Hematopoietic multipotent progenitor cell treated with erythropoietin and hydrocortisone succinate and interleukin-3 and kit ligand, for 4 days (in vitro differentiated cells): ENCODE results near the gene FBN1.

Experiments used
- DNase-seq: peaks from one replicate; pipeline ENCODE4 v3.0.0-alpha.2; 2015

Gene FBN1

GRCh38 chr15:48650931-48651330, 5.4 kb upstream of the FBN1 start:
- DNase-seq = no peak

- DNase-seq = peak; percentile 58
Measured at GRCh38 chr15:48647962-48648361, 2.5 kb upstream of the FBN1 start.

- DNase-seq = no peak
Measured at GRCh38 chr15:48646331-48646730, 822 bp upstream of the FBN1 start.

- peak; percentile 67 for DNase-seq
Measured at GRCh38 chr15:48644827-48645557, 517 bp downstream of the FBN1 start.

- DNase-seq = peak; percentile 63
Measured at GRCh38 chr15:48644467-48644826, 1.1 kb downstream of the FBN1 start.

GRCh38 chr15:48643776-48644466, 1.6 kb downstream of the FBN1 start:
- DNase-seq = no peak

GRCh38 chr15:48643206-48643605, 2.3 kb downstream of the FBN1 start:
- no peak for DNase-seq

GRCh38 chr15:48642795-48643194, 2.7 kb downstream of the FBN1 start:
- DNase-seq = no peak

- DNase-seq = peak; percentile 72
Measured at GRCh38 chr15:48641416-48641815, 4.1 kb downstream of the FBN1 start.

- DNase-seq = no peak
Measured at GRCh38 chr15:48638963-48639362, 6.5 kb downstream of the FBN1 start.

GRCh38 chr15:48637639-48638038, 7.9 kb downstream of the FBN1 start:
- DNase-seq = no peak

- DNase-seq = no peak
Measured at GRCh38 chr15:48636511-48636910, 9.0 kb downstream of the FBN1 start.

- no peak for DNase-seq
Measured at GRCh38 chr15:48634893-48635292, 10.6 kb downstream of the FBN1 start.

- no peak for DNase-seq
Measured at GRCh38 chr15:48634096-48634495, 11.4 kb downstream of the FBN1 start.

GRCh38 chr15:48632651-48633050, 12.9 kb downstream of the FBN1 start:
- DNase-seq = no peak

GRCh38 chr15:48631176-48631770, 14.2 kb downstream of the FBN1 start:
- peak; percentile 55 for DNase-seq

- no peak for DNase-seq
Measured at GRCh38 chr15:48630245-48630644, 15.3 kb downstream of the FBN1 start.

- no peak for DNase-seq
Measured at GRCh38 chr15:48628832-48629231, 16.7 kb downstream of the FBN1 start.

- DNase-seq = no peak
Measured at GRCh38 chr15:48627260-48627940, 18.1 kb downstream of the FBN1 start.

GRCh38 chr15:48625126-48625525, 20.4 kb downstream of the FBN1 start:
- no peak for DNase-seq

- DNase-seq = no peak
Measured at GRCh38 chr15:48624700-48625099, 20.8 kb downstream of the FBN1 start.

- no peak for DNase-seq
Measured at GRCh38 chr15:48623456-48623855, 22.1 kb downstream of the FBN1 start.

GRCh38 chr15:48622237-48622636, 23.3 kb downstream of the FBN1 start:
- DNase-seq = no peak

GRCh38 chr15:48619446-48619845, 26.1 kb downstream of the FBN1 start:
- no peak for DNase-seq
